DMS53 (cell line): ENCODE results near the gene MRM2.

Experiments used
- DNase-seq: peaks from one replicate; lab custom pipeline; 2025; lab: John Stamatoyannopoulos, UW

MRM2 gene

DNA sequence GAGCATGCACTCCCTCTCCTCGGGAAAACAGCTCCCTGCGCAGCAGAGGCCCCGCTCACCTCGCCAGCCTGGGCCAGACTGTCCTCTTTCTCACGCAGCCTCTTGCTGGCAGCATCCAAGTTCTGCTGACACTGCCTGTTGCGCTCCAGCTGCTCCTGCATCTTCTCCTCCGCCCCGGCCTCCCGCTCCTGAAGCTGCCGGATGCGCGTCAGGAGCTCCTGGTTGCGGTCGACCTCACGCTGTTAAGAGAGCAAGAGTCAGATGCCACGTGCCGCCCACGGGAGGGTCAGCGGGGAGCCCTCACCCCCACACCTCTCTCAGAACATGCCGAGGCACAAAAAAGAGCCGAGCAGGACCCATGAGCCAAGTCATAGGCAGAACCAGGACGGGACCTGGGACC, 19.5 kb downstream of the MRM2 start:
- no peak for DNase-seq

DNA sequence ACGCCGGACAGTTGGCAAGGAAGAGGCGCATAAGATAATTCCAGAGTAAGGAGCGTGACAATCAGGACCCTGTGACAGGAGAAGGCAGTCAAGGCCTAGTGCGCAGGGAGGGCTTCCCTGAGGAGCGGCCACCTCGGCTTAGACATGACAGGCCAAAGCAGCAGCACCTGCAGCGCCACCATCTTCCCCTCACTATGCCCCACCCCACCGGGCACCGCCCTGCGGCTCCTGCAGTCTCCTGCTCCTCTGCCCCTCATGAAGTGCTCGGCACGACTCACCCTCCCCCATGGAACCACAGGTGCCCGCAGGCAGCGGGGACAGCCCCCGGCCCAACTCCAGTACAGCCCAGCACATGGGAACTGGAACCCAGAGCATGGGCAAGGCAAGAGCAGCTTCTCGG, 21.1 kb downstream of the MRM2 start:
- no peak for DNase-seq

DNA sequence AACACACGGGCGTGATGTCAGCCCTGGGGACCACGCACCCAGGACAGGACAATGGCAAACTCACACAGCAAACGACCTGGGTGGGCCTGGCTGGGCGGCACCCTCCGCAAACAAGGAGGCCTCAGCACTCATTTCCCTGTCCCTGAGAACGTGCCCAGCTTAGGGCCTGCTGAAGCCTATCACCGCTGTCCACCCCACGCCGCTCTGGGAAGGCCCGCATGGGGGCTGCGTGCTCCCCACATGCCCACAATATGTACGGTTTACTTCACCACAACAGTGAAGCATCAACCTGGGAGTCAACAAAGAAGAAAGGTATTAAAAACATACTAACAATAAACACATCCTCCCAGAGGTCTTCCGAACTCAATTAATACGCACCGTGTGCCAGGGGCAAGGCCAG, 21.5 kb downstream of the MRM2 start:
- DNase-seq = no peak

GRCh38 chr7:2220030-2220429, 22.0 kb downstream of the MRM2 start:
- no peak for DNase-seq

DNA sequence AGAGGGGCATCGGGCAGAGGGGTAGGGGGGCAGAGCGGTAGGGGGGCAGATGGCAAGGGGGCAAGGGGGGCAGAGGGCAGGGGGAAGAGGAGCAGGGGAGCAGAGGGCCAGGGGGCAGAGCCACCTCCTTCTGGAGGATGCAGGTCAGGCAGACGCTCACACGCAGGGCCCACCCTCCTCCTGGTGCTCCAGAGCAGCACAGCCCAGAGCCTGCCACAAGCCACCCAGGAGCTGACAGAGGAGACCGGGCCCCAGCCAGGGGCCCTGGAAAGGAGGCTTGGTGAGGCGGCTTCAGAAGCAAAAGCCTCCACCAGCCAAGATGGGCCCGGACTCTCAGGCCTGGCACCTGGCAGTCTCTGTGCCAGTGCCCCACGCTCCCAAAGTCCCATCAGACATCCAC, 22.4 kb downstream of the MRM2 start:
- DNase-seq = no peak

DNA sequence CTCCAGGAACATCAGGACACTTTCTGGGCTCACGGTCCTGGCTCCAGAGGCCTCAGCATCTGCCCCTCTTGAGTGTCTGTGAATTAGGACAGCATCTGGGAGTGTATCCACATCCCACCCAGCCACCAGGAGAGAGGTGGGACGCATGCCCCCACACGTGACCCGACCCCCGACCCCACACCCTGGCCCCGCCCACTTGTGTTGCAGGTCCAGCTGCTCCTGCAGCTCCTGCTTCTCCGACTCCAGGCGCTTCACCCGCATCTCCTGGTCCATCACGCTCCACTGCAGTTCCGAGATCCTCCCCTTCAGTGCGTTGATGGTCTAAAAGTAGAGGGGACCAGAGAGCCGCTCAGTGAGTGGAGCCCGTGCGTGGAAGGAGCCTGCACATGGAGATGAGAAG, 22.9 kb downstream of the MRM2 start:
- DNase-seq = no peak

- DNase-seq = no peak
Observed at GRCh38 chr7:2218444-2218785, 23.6 kb downstream of the MRM2 start.

DNA sequence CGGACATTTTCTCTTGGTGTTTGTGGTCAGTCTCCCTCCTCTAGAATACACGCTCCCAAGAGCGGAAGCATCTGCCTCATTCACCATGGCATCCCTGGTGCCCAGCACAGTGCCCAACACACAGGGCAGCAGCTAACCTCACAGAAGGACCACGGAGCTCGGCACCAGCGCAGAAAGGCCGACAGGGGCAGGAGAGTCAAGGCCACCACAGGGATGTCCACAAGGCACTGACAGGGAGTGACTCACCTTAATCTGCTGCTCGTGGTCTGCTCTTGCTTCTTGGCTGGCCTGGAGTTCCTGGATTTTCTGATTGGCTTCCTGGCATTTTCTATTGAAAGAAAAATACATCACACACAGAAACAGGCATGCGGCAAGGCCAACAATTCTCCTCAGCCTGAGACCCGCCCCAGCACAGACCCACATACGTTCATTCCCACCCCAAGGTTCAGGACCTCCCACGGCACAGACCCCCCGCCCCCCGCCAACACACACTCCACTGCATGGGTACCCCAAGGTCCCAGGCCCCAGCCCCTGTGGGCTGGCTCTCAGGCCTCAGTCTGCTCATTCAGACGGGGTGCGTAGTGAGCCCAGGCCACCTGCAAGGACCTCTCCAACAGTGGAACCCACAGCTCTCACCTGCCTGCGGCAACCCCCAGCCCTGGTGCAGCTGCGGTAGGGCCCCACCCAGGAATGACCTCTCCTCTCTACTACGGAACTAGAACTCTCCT, 24.1 kb downstream of the MRM2 start:
- DNase-seq = no peak

- no peak for DNase-seq
Observed at GRCh38 chr7:2217206-2217605, 24.8 kb downstream of the MRM2 start.

DNA sequence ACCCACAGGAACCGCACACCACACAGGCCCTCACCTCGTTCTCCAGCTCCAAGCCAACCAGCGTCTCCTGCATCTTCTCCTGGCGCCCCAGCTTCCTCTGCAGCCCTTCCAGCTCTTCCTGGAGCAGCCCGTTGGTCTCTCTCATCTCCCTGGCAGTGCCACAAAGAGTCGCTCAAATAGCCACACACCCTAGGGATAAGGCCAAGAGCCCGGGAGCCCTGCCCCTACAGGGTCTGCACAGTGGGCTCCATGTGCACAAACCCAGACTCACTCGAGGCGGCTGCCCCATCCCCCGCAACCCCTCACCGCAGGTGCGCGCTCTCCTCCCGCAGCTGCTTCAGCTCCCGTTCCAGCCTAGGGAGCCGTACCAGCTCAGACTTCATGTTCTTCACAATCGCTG, 26.2 kb downstream of the MRM2 start:
- DNase-seq = no peak

DNA sequence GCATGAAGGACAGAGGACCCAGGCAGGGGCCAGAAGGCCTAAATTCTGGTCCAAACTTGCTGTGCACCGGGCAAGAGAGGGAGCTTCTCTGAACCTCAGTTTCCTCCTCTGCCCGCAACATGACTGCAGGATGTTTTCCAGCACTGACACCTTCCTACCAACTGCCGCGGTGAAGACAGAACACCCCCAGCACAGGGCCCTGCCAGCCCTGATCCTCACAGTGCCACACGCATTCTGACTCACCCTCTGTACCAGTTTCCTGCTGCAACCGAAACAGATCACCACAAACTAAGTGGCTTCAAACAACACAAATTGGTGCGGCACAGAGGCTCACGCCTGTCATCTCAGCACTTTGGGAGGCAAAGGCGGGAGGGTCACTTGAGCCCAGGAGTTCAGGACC, 27.4 kb downstream of the MRM2 start:
- no peak for DNase-seq

GRCh38 chr7:2213551-2214215, 28.3 kb downstream of the MRM2 start:
- DNase-seq = no peak

- DNase-seq = no peak
Observed at GRCh38 chr7:2212906-2213305, 29.1 kb downstream of the MRM2 start.

- DNase-seq = no peak
Observed at GRCh38 chr7:2211926-2212325, 30.1 kb downstream of the MRM2 start.

DNA sequence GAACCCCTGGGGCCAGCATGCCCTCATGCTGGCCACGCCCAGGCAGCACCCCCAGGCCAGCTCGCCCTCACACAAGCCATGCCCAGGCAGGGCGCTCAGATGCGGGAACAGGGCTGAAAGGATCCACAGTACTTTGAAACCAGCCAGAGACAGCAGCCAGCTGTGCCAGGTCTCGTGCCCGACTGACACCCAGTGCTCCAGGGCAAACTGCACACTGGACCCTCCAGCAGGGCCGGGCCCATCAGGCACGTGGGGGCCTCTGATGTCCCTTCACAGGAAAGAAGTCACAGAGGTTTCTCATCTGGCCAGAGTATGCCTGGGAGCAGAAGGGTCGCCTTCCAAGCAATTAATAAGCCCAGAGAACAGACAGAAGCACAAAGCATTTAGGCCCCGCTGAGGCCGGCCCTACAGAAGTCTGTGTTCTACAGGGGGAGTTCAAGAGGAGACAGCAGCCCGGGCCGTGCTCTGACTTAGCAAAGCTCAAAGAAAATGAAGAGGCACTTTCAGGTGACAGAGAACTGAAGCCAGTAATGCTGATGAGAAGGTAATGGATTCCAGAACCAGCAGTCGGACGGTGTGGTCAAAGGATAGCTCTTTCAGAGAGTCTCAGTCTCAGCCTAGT, 30.6 kb downstream of the MRM2 start:
- no peak for DNase-seq

DNA sequence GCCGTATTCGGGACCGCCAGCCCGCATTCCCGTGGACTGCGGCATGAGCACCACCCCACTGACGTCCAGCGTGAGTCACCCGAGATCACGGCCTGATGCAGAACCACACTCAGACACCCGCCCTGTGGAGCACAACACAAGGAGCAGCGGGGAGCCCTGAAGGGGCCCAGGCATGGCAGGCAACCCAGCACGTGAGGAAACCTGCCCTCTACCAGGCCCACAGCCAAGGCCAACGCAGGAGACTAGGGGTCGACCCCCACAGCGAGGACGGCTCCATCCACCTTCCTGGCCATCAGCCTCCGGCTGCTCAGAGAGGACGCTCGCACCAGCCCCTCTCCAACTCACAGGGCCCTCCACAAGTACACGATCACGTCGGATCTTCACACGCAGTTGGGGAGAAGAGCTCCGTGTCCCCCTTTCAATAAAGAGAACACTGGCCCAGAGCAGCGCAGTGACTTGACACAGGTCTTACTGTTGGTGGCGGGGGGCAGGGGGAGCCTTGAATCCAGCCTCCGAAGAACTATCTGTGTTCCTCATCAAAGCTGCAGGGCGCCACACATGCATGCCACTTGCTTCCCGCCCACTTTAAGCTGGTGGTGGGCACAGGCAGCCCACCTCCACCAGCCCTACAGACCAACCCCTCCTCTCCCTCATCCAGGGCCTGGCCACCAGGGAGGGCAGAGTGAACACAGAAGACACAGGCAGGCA, 31.3 kb downstream of the MRM2 start:
- DNase-seq = no peak

DNA sequence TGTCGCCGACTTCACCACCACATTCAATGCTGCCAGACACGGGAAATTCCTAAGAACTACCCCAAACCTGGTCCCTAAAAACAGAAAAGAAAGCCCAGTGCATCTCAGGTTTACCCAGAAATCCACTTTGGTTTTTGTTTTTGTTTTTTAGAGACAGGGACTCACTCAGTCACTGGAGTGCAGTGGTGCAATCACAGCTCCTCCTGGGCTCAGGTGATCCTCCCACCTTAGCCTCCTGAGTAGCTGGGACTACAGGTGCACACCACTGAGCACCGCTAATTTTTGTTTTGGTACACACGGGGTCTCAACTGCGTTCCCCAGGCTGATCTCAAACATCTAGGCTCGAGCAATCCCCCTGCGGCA, 32.1 kb downstream of the MRM2 start:
- DNase-seq = no peak

DNA sequence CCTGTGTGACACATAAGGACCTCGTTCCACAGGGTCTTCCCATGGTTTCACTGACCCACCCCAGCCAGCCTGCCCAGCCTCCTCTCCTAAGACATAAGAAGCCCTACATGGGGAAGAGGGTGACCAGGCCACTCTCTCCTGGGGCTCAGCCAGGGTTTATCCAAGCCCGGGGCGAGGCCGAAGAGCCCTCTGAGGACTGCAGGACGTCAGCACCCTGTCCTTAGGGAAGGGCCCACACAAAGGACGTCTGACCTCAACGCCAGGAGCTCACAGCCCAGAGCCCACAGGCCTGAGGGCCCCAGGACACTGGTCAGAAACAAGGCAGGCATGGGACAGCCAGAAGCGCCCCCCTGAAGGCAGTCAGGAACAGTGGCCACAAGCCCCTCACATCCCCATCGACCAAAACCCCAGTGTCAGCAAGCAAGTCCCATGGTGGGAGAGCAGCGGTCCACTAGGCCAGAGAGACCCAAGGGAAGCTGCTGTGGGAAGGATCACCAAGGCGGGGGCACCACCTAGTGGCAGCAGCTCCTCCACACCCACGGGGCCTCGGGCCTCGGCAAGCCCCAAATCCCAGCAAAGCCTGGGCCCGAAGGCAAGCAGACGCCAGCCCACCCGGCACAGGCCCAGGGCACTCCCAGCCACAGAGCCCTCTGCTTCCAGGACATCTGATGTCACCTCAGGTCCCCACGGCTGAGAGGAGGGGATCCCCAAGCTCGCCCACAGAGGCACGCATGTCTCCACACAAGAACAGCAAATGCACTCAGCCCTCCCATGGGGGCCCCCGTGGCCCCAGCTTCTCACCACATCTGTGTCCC, 32.7 kb downstream of the MRM2 start:
- DNase-seq = peak; percentile 68

DNA sequence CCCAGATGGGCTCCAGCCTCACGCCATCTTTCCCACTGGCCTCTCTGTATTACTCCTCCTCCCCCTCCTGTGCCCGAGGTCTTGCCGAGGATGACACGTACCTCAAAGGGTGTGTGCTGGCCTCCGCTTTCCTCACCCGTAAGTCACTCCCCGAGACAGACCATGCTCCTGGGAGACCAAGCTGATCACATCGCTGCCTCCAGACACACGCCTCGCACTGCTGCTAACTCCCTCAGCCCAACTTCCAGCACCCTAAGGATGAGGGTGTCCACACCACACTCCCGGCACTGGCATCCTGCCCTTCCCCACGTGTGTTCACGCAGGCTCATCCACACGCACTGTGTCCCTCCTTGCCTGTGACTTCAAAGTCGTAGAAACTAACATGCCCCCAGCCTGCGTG, 33.3 kb downstream of the MRM2 start:
- DNase-seq = no peak

DNA sequence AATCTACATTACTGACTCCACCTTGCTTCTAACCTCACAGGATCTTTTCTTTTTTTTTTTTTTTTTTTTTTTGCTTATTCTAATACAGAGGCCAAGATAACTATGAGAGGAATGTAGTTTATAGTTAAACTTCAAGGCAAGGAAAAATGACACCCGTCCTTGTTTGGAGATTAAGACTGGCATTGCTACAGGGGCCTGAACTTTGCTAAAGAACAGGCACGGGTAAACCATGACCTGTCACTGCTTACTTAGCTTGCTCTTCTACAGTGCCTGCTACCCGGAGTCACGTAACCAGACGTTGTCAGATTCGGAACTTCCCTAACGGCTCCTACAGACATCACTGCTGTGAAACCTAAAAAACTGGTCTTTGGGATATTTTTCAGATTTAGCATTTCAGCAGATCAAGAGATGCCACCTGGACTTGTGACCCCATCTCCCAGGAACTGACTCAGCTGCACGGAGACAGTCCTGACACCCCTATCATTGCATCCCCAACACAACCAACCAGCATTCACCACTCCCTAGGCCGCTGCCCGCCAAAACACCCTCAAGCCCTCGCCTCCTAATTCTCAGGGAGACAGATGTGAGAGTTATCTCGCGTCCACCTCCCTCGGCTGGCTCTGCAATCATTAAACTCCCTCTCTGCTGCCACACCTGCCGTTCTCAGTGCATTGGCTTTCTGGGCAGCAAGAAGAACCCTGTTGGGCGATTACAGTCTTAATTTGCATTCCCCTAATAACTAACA, 36.8 kb downstream of the MRM2 start:
- no peak for DNase-seq

DNA sequence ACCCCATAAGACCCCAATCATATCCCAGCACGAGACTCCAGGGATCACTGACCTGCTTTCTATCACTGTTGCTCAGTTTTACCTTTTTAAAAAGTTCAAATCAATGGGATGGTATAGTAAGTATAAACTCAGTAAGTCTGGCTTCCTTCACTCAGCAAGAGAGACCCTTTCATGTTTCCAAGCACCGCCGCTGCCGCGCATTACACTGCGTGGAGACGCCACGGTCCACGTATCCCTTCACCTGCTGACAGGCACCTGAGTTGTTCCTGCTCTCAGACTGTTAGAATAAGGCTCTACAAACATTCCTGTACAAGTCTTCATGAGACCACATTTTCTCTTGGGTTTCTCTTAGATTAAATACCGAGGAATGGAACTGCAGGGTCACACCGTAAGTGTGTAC, 37.6 kb downstream of the MRM2 start:
- no peak for DNase-seq
